HEK293 (cell line): ENCODE results near the gene KLC1.

Experiments
- CTCF ChIA-PET: fragments of 350-600 bp; formaldehyde crosslinking; extraction: SDS; loops from one replicate; lab custom pipeline; 2021; ENCODE audit warnings: antibody characterized with exemption; lab: Yijun Ruan, JAX
- POLR2A ChIA-PET: fragments of 300-600 bp; formaldehyde crosslinking; extraction: SDS; loops from one replicate; lab custom pipeline; 2020; ENCODE audit warnings: antibody characterized with exemption, inconsistent platforms; lab: Yijun Ruan, JAX
- H3K27ac ChIP-seq: fragments of 200-500 bp; sonication (Bioruptor generic); 2 replicates; pipeline ENCODE4 v1.5.1; 2014; ENCODE audit warnings: low read depth, low read length, control low read depth, inconsistent platforms; ENCODE audit errors: extremely low read depth
- H3K36me3 ChIP-seq, 2 experiments: fragments of 200-500 bp in 1 of 2; sonication (Bioruptor generic) in 1 of 2; 1 replicate in 1 of 2; 2 replicates in 1 of 2; pipeline ENCODE4 v1.5.1; 2014 to 2017; ENCODE audit warnings: inconsistent platforms in 2 of 2, low read length in 2 of 2; ENCODE audit not compliant: control insufficient read depth in 2 of 2, insufficient read depth in 1 of 2
- H3K4me1 ChIP-seq: fragments of 200-500 bp; sonication (Bioruptor generic); 2 replicates; pipeline ENCODE4 v1.5.1; 2014; ENCODE audit warnings: mild to moderate bottlenecking, low read length, inconsistent platforms; ENCODE audit not compliant: control insufficient read depth, insufficient read depth
- H3K4me3 ChIP-seq: 2 replicates; pipeline ENCODE4 v1.5.1; 2011; ENCODE audit warnings: low read depth, mild to moderate bottlenecking, control low read depth, low read length, moderate library complexity
- H3K9me3 ChIP-seq: fragments of 200-500 bp; sonication (Bioruptor generic); 2 replicates; pipeline ENCODE4 v1.5.1; 2014; ENCODE audit warnings: low read depth, low read length, inconsistent platforms; ENCODE audit not compliant: control insufficient read depth, insufficient read depth
- HOXA7 ChIP-seq: sonication (generic); formaldehyde crosslinking; IDR thresholded peaks from 2 replicates; pipeline ENCODE4 v1.8.1; 2022; ENCODE audit warnings: missing genetic modification reagents, borderline replicate concordance
- OVOL3 ChIP-seq: fragments of 450-650 bp; formaldehyde crosslinking; IDR thresholded peaks from 2 replicates; pipeline ENCODE4 v1.5.1; 2016; ENCODE audit warnings: missing biosample characterization, missing genetic modification characterization
- PRDM1 ChIP-seq: fragments of 450-650 bp; formaldehyde crosslinking; IDR thresholded peaks from 2 replicates; pipeline ENCODE4; 2016; ENCODE audit warnings: missing biosample characterization, missing genetic modification characterization
- SETDB1 ChIP-seq: IDR thresholded peaks from one replicate; pipeline ENCODE4 v1.6.1; 2017; ENCODE audit warnings: mild to moderate bottlenecking, low read length, moderate library complexity, mixed read lengths; ENCODE audit not compliant: insufficient read length
- SP7 ChIP-seq: fragments of 450-650 bp; formaldehyde crosslinking; IDR thresholded peaks from 2 replicates; pipeline ENCODE4 v1.5.1; 2016; ENCODE audit warnings: missing biosample characterization, missing genetic modification characterization
- YY2 ChIP-seq: fragments of 450-650 bp; formaldehyde crosslinking; IDR thresholded peaks from 2 replicates; pipeline ENCODE4 v1.5.1; 2016; ENCODE audit warnings: missing biosample characterization, missing genetic modification characterization
- ZBTB17 ChIP-seq: fragments of 450-650 bp; formaldehyde crosslinking; IDR thresholded peaks from 2 replicates; pipeline ENCODE4 v1.5.1; 2016; ENCODE audit warnings: missing biosample characterization, missing genetic modification characterization
- ZBTB7A ChIP-seq: fragments of 450-650 bp; formaldehyde crosslinking; IDR thresholded peaks from 2 replicates; pipeline ENCODE4 v1.5.1; 2016; ENCODE audit warnings: low read depth, missing biosample characterization, missing genetic modification characterization
- ZFHX2 ChIP-seq: fragments of 450-650 bp; formaldehyde crosslinking; conservative IDR thresholded peaks from 2 replicates; pipeline ENCODE4 v1.5.1; 2016; ENCODE audit warnings: missing biosample characterization, missing genetic modification characterization
- ZFP37 ChIP-seq: fragments of 450-650 bp; formaldehyde crosslinking; IDR thresholded peaks from 2 replicates; pipeline ENCODE4 v1.5.1; 2016; ENCODE audit warnings: missing biosample characterization, missing genetic modification characterization
- ZNF138 ChIP-seq: fragments of 450-650 bp; formaldehyde crosslinking; IDR thresholded peaks from 2 replicates; pipeline ENCODE4 v1.5.1; 2016; ENCODE audit warnings: missing biosample characterization, missing genetic modification characterization, borderline replicate concordance
- ZNF248 ChIP-seq: fragments of 450-650 bp; formaldehyde crosslinking; IDR thresholded peaks from 2 replicates; pipeline ENCODE4 v1.5.1; 2017; ENCODE audit warnings: missing biosample characterization, missing genetic modification characterization
- ZNF311 ChIP-seq: fragments of 450-650 bp; formaldehyde crosslinking; IDR thresholded peaks from 2 replicates; pipeline ENCODE4 v1.5.1; 2017; ENCODE audit warnings: missing biosample characterization, missing genetic modification characterization, borderline replicate concordance
- ZNF394 ChIP-seq: fragments of 450-650 bp; formaldehyde crosslinking; IDR thresholded peaks from 2 replicates; pipeline ENCODE4 v1.5.1; 2016; ENCODE audit warnings: missing biosample characterization, missing genetic modification characterization, mild to moderate bottlenecking, moderate library complexity, borderline replicate concordance
- ZNF423 ChIP-seq: fragments of 450-650 bp; formaldehyde crosslinking; IDR thresholded peaks from 2 replicates; pipeline ENCODE4 v1.5.1; 2016; ENCODE audit warnings: missing biosample characterization, missing genetic modification characterization
- ZNF558 ChIP-seq: fragments of 450-650 bp; formaldehyde crosslinking; IDR thresholded peaks from 2 replicates; pipeline ENCODE4 v1.5.1; 2016; ENCODE audit warnings: missing biosample characterization, missing genetic modification characterization
- ZNF654 ChIP-seq: fragments of 450-650 bp; formaldehyde crosslinking; IDR thresholded peaks from 2 replicates; pipeline ENCODE4 v1.5.1; 2016; ENCODE audit warnings: low read depth, missing biosample characterization, missing genetic modification characterization
- ZNF707 ChIP-seq: fragments of 450-650 bp; formaldehyde crosslinking; IDR thresholded peaks from 2 replicates; pipeline ENCODE4 v1.5.1; 2016; ENCODE audit warnings: missing biosample characterization, missing genetic modification characterization
- TF ChIP-seq, protein P1 (sequence below): fragments of 450-650 bp; formaldehyde crosslinking; IDR thresholded peaks from 2 replicates; pipeline ENCODE4 v1.5.1; 2016; ENCODE audit warnings: missing biosample characterization, missing genetic modification characterization
- TF ChIP-seq, protein P2 (sequence below): fragments of 450-650 bp; formaldehyde crosslinking; IDR thresholded peaks from 2 replicates; pipeline ENCODE4 v1.5.1; 2016; ENCODE audit warnings: missing biosample characterization, missing genetic modification characterization, low read depth
- TF ChIP-seq, protein P3 (sequence below): fragments of 450-650 bp; formaldehyde crosslinking; optimal IDR thresholded peaks from 2 replicates; pipeline ENCODE3; 2016; ENCODE audit warnings: missing biosample characterization, mild to moderate bottlenecking, missing genetic modification characterization
- TF ChIP-seq, protein P4 (sequence below): fragments of 450-650 bp; formaldehyde crosslinking; IDR thresholded peaks from 2 replicates; pipeline ENCODE4 v1.5.1; 2016; ENCODE audit warnings: missing biosample characterization, missing genetic modification characterization

Gene KLC1

DNA sequence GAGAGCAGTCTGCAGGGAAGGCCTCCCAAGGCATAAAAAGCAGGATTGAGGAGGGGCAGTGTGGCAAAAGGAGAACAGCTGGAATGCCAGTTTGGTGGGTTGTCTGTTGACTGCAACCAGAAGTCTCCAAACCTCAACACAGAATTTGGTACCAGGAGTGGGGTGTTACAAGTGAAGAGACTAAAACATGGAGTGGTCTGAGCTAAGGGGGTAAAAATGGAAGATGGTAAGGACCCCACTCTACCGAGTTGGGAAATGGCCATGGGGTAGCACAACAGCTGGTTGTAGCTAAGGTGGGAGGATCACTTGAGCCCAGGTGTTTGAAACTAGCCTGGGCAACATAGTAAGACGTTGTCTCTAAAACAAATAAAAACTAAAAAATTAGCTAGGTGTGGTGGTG, 17.8 kb upstream of the KLC1 start:
- Histone ChIP-seq H3K4me1 (no peaks in the 10 kb centered on the region; the same call in 1 of the 2 replicates), H3K4me3 (no peak overlapping the region), H3K27ac (no peak overlapping the region), H3K36me3 (no peaks in the 10 kb centered on the region), H3K9me3 (no peaks in the 10 kb centered on the region)
- ChIA-PET POLR2A (no interaction called here), CTCF (interaction anchor here (0.5 to 0.9 kb wide), 3 partner anchors 65 to 388 kb away, joined by 3 to 4 read pairs (median 4); no protein-coding TSS in a partner anchor)
- TF ChIP-seq, protein P1, sequence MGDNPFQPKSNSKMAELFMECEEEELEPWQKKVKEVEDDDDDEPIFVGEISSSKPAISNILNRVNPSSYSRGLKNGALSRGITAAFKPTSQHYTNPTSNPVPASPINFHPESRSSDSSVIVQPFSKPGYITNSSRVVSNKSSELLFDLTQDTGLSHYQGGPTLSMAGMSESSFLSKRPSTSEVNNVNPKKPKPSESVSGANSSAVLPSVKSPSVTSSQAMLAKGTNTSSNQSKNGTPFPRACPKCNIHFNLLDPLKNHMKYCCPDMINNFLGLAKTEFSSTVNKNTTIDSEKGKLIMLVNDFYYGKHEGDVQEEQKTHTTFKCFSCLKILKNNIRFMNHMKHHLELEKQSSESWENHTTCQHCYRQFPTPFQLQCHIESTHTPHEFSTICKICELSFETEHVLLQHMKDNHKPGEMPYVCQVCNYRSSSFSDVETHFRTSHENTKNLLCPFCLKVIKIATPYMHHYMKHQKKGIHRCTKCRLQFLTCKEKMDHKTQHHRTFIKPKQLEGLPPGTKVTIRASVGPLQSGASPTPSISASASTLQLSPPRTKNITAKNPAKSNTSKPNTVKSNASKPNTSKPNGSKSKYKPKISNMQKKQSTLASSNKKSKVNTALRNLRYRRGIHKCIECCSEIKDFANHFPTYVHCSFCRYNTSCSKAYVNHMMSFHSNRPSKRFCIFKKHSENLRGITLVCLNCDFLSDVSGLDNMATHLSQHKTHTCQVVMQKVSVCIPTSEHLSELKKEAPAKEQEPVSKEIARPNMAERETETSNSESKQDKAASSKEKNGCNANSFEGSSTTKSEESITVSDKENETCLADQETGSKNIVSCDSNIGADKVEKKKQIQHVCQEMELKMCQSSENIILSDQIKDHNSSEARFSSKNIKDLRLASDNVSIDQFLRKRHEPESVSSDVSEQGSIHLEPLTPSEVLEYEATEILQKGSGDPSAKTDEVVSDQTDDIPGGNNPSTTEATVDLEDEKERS (tag by site-specific recombination): no peak
- TF ChIP-seq ZNF423 (tag by site-specific recombination) (no peak), ZNF707 (tag by site-specific recombination) (peak; percentile 100)

DNA sequence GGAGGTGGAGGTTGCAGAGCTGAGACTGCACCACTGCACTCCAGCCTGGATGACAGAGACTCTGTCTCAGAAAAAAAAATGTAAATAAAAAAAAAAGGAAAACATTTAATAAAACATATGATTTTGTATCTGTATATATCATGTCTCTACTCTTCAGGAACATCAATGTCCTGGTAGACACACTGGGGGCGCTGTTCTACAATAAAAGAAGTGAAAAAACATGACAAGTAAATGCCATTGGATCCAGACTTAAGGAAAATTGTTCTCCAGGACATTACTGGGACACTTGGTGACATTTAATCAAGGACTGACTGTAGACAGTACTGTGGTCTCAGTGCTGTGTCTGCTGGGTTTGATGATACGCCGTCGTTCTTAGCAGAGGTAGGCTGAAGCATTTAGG, 15.5 kb upstream of the KLC1 start:
- H3K27ac ChIP-seq: no peak overlapping the region
- ChIA-PET POLR2A (no interaction called here), CTCF (no interaction called here)
- no peak overlapping the region for H3K4me3 ChIP-seq
- H3K9me3 ChIP-seq: no peaks in the 10 kb centered on the region
- no peaks in the 10 kb centered on the region for H3K36me3 ChIP-seq
- TF ChIP-seq OVOL3 (tag by site-specific recombination) (no peak), ZNF654 (no peak), ZNF394 (no peak), ZNF311 (no peak), ZFHX2 (no peak), HOXA7 (CRISPR knock-in tag) (no peak), ZFP37 (tag by site-specific recombination) (no peak), ZNF138 (no peak)
- TF ChIP-seq, protein P1 (tag by site-specific recombination): no peak
- H3K4me1 ChIP-seq: no peaks in the 10 kb centered on the region

DNA sequence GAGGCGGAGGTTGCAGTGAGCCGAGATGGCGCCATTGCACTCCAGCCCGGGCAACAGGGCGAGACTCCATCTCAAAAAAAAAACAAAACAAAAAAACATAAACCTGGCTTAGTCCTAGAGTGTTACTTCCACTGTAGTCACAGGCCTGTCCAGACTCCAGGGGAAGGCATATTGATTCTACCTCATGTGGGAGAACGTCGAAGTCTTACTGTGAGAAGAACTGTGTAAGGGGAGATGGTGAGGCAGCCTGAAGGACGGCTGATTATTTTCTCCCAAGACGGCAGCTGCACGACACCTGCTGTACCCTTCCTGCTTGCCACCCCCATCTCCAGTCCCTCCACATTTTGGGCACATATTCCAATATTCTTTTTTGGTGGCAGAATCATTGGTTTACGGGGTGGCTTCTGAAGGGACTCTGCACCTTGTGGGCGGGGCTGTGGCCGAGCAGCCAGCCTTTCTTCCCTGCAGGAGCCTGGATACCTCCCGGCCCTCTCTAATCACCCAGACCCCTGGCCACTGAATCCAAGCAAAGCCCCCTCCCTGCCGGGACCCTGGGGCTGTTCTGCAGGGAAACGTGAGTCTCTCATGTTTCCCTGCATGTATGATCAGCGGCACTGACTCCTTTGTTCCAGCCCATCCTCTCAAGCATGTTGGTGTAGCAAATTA, 12.2 kb upstream of the KLC1 start:
- Histone ChIP-seq H3K4me3 (no peak overlapping the region), H3K4me1 (no peaks in the 10 kb centered on the region), H3K27ac (no peak overlapping the region), H3K36me3 (no peaks in the 10 kb centered on the region), H3K9me3 (no peaks in the 10 kb centered on the region)
- ChIA-PET CTCF (no interaction called here), POLR2A (no interaction called here)
- TF ChIP-seq SETDB1 (no peak), ZBTB7A (tag by site-specific recombination) (no peak), ZBTB17 (tag by site-specific recombination) (no peak), SP7 (no peak), YY2 (tag by site-specific recombination) (no peak), ZNF248 (no peak), ZNF558 (no peak), ZNF394 (no peak), PRDM1 (tag by site-specific recombination) (no peak)
- TF ChIP-seq, protein P2, sequence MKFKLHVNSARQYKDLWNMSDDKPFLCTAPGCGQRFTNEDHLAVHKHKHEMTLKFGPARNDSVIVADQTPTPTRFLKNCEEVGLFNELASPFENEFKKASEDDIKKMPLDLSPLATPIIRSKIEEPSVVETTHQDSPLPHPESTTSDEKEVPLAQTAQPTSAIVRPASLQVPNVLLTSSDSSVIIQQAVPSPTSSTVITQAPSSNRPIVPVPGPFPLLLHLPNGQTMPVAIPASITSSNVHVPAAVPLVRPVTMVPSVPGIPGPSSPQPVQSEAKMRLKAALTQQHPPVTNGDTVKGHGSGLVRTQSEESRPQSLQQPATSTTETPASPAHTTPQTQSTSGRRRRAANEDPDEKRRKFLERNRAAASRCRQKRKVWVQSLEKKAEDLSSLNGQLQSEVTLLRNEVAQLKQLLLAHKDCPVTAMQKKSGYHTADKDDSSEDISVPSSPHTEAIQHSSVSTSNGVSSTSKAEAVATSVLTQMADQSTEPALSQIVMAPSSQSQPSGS (tag by site-specific recombination): no peak
- TF ChIP-seq, protein P3, sequence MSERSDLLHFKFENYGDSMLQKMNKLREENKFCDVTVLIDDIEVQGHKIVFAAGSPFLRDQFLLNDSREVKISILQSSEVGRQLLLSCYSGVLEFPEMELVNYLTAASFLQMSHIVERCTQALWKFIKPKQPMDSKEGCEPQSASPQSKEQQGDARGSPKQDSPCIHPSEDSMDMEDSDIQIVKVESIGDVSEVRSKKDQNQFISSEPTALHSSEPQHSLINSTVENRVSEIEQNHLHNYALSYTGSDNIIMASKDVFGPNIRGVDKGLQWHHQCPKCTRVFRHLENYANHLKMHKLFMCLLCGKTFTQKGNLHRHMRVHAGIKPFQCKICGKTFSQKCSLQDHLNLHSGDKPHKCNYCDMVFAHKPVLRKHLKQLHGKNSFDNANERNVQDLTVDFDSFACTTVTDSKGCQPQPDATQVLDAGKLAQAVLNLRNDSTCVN (tag by site-specific recombination): no peak
- TF ChIP-seq, protein P4, sequence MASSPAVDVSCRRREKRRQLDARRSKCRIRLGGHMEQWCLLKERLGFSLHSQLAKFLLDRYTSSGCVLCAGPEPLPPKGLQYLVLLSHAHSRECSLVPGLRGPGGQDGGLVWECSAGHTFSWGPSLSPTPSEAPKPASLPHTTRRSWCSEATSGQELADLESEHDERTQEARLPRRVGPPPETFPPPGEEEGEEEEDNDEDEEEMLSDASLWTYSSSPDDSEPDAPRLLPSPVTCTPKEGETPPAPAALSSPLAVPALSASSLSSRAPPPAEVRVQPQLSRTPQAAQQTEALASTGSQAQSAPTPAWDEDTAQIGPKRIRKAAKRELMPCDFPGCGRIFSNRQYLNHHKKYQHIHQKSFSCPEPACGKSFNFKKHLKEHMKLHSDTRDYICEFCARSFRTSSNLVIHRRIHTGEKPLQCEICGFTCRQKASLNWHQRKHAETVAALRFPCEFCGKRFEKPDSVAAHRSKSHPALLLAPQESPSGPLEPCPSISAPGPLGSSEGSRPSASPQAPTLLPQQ (tag by site-specific recombination): no peak
